HCT116 (cell line): Measurements from ENCODE around the gene PXDN. TPM values are rescaled to one million over a fixed set of nuclear protein-coding genes. Genes with fewer than 3 reads are reported as not detected.

Source experiments
- ATAC-seq: fragments of 200-7000 bp; cut with Tn5 transposase; 2 replicates; pipeline ENCODE4 v1.9.1; 2020; ENCODE audit warnings: mild to moderate bottlenecking, moderate library complexity
- BruUV-seq: library from RNA; stranded (reverse); fragments of 400-500 nt; replicated peaks from 2 replicates; lab custom pipeline; 2021; lab: Mats Ljungman, UMichigan
- CTCF ChIA-PET: fragments of 300-600 bp; sonication (Branson Sonifier 250); formaldehyde crosslinking; loops from one replicate; lab custom pipeline; 2021; ENCODE audit warnings: antibody characterized with exemption; lab: Charles Lee
- POLR2A ChIA-PET: fragments of 300-600, 350-600 bp; sonication (Branson Sonifier 250); formaldehyde crosslinking; loops from one replicate; lab custom pipeline; 2021; ENCODE audit warnings: antibody characterized with exemption; lab: Charles Lee
- RAD21 ChIA-PET, 2 experiments: fragments of 300-600 bp; sonication (Branson Sonifier 250); formaldehyde crosslinking; loops; one replicate each; lab custom pipeline; 2023; ENCODE audit warnings: low total read pairs in 2 of 2; ENCODE audit not compliant: uncharacterized antibody in 2 of 2, unreplicated experiment in 2 of 2, low non-redundant PET in 1 of 2; lab: Charles Lee
- DNase-seq: peaks from one replicate; pipeline ENCODE4 v3.0.0-alpha.2; 2010; ENCODE audit warnings: low read depth, low spot score
- H2AFZ ChIP-seq: fragments of 200-600 bp; shearing (Covaris generic), sonication (generic); 2 replicates; pipeline ENCODE4 v1.6.1; 2017; ENCODE audit warnings: low read depth, mixed run types, mixed read lengths, antibody characterized with exemption, low read length; ENCODE audit not compliant: poor library complexity, severe bottlenecking
- H3K27ac ChIP-seq: 2 replicates; pipeline ENCODE4 v1.5.1; 2012; ENCODE audit warnings: low read depth, low read length
- H3K27me3 ChIP-seq: fragments of 200-600 bp; sonication (generic); 2 replicates; pipeline ENCODE4 v1.6.1; 2016; ENCODE audit warnings: mixed run types, low read length, mixed read lengths; ENCODE audit not compliant: insufficient read depth
- H3K36me3 ChIP-seq, 2 experiments: fragments of 200-500 bp in 1 of 2; fragments of 200-600 bp in 1 of 2; sonication (Bioruptor generic) in 1 of 2; sonication (generic) in 1 of 2; 2 replicates each; pipeline versions ENCODE4 v1.5.1 to v1.6.1; 2014 to 2016; ENCODE audit warnings: low read length in 2 of 2, inconsistent platforms in 1 of 2, mixed read lengths in 1 of 2, mixed run types in 1 of 2; ENCODE audit not compliant: insufficient read depth in 2 of 2, control insufficient read depth in 1 of 2
- H3K4me1 ChIP-seq, 2 experiments: fragments of 200-600 bp in 1 of 2; sonication (generic) in 1 of 2; 2 replicates each; pipeline versions ENCODE4 v1.5.1 to v1.6.1; 2012 to 2017; ENCODE audit warnings: low read length in 2 of 2, inconsistent platforms in 1 of 2, mild to moderate bottlenecking in 1 of 2, mixed read lengths in 1 of 2, mixed run types in 1 of 2, moderate library complexity in 1 of 2; ENCODE audit not compliant: insufficient read depth in 2 of 2, control insufficient read depth in 1 of 2
- H3K4me2 ChIP-seq: fragments of 200-600 bp; sonication (generic); 2 replicates; pipeline ENCODE4 v1.6.1; 2017; ENCODE audit warnings: mixed run types, low read length, mixed read lengths
- H3K4me3 ChIP-seq, 2 experiments: fragments of 200-600 bp in 1 of 2; sonication (generic) in 1 of 2; replicated peaks in 1 of 2; 2 replicates each; pipeline ENCODE4 v1.5.1; 2011 to 2016; ENCODE audit warnings: low read length in 2 of 2, control low read depth in 1 of 2, low read depth in 1 of 2, mild to moderate bottlenecking in 1 of 2, mixed read lengths in 1 of 2, mixed run types in 1 of 2
- H3K79me2 ChIP-seq: fragments of 200-600 bp; sonication (generic); 2 replicates; pipeline ENCODE4 v1.6.1; 2017; ENCODE audit warnings: mild to moderate bottlenecking, mixed run types, low read length, moderate library complexity, mixed read lengths; ENCODE audit not compliant: insufficient read depth
- H3K9ac ChIP-seq: fragments of 200-600 bp; sonication (generic); 2 replicates; pipeline ENCODE4 v1.6.1; 2016; ENCODE audit warnings: low read length, mixed read lengths
- H3K9me2 ChIP-seq: fragments of 200-600 bp; sonication (generic), shearing (Covaris generic); 2 replicates; pipeline ENCODE4 v1.6.1; 2017; ENCODE audit warnings: mixed run types, mild to moderate bottlenecking, moderate library complexity; ENCODE audit not compliant: insufficient read depth
- H3K9me3 ChIP-seq, 2 experiments: fragments of 200-500 bp in 1 of 2; fragments of 200-600 bp in 1 of 2; sonication (Bioruptor generic) in 1 of 2; sonication (generic) in 1 of 2; 2 replicates each; pipeline ENCODE4 v1.6.1; 2014 to 2017; ENCODE audit warnings: low read length in 2 of 2, mixed read lengths in 2 of 2, inconsistent platforms in 1 of 2, low read depth in 1 of 2, mild to moderate bottlenecking in 1 of 2, mixed run types in 1 of 2, moderate library complexity in 1 of 2; ENCODE audit not compliant: control insufficient read depth in 1 of 2, insufficient read depth in 1 of 2
- H4K20me1 ChIP-seq: fragments of 200-600 bp; sonication (generic), shearing (Covaris generic); 2 replicates; pipeline ENCODE4 v1.6.1; 2017; ENCODE audit warnings: mixed run types, mild to moderate bottlenecking, moderate library complexity; ENCODE audit not compliant: insufficient read depth
- RAD21 ChIP-seq: IDR thresholded peaks from 2 replicates; pipeline ENCODE4 v1.6.1; 2012; ENCODE audit warnings: low read depth, mild to moderate bottlenecking
- SIN3A ChIP-seq: IDR thresholded peaks from 2 replicates; pipeline ENCODE4 v1.6.1; 2012; ENCODE audit warnings: low read depth
- SP1 ChIP-seq: IDR thresholded peaks from 2 replicates; pipeline ENCODE4 v1.6.1; 2012; ENCODE audit warnings: low read depth
- TCF7L2 ChIP-seq: IDR thresholded peaks from 2 replicates; pipeline ENCODE4 v1.7.0; 2011; ENCODE audit warnings: borderline replicate concordance, inconsistent platforms; ENCODE audit not compliant: insufficient read depth, insufficient read length; ENCODE audit errors: extremely low read depth
- intact Hi-C: fragments of 100-400 bp; cut with micrococcal nuclease; formaldehyde crosslinking; loops from 2 replicates; pipeline ENCODE4 v1.10.0; 2022
- total RNA-seq: library from RNA; stranded (reverse); gene quantifications from one replicate; pipeline ENCODE4 v1.2.1, GENCODE V29; 2021; ENCODE audit not compliant: unreplicated experiment

PXDN gene
- total RNA-seq, 1 experiment from 2014 or later: 10.7 TPM

DNA sequence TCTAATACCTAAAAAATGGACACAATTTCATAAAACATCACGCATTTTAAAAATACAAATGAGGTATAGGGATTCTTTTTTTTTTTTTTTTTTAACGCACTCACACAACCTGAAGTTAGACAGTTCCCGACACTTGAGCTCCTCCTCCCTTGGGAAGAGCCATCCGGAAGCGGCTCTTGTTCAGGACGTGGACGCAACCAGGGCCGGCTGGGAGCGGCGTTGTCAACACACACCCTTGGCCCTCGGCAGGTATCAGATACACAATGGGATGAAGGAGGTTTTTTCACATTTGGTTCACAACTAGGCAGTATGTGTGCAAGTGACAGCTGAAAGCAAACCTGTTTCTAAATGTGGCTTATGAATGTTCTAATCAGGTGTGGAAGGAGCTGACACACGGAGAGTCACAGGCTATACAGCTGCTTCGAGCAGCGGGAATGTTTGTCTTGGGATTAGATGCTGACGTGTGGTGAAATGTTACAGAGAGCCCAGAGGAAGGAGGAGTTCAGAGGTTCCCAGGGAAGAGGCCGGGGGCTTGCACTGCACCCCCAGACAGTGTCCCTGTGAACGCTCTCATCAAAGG is 111.1 kb downstream of the PXDN start:
- Histone ChIP-seq H3K4me3 (no peak overlapping the region), H3K9ac (no peak overlapping the region), H3K79me2 (no peaks in the 10 kb centered on the region), H3K4me1 (no peaks in the 10 kb centered on the region; a peak in 1 of 4 replicates), H3K9me3 (0 out of 4 replicates have a peak, but pooled peaks cover 0 to 3% of the 10 kb centered on the region in 2 experiments), H3K27me3 (0 out of 2 replicates have a peak, but pooled peaks cover 4% of the 10 kb centered on the region), H3K9me2 (no peaks in the 10 kb centered on the region), H2AFZ (no peak overlapping the region), H3K4me2 (no peak overlapping the region), H3K27ac (no peak overlapping the region), H4K20me1 (no peaks in the 10 kb centered on the region), H3K36me3 (no peaks in the 10 kb centered on the region; a peak in 1 of 4 replicates)
- ChIA-PET RAD21 (no interaction called here), POLR2A (interaction anchor here (1.4 kb wide), 1 partner anchor 8 kb away, joined by 3 read pairs; no protein-coding TSS in a partner anchor), CTCF (no interaction called here)
- DNase-seq: no peak
- intact Hi-C loops: no loop called here
- TF ChIP-seq SP1 (no peak), SIN3A (no peak)
- no TSS peak for BruUV-seq
- no peak for ATAC-seq

GRCh38 chr2:1632510-1632909 is 111.8 kb downstream of the PXDN start:
- no peak overlapping the region for H3K9ac ChIP-seq
- no peak overlapping the region for H3K27ac ChIP-seq
- no peaks in the 10 kb centered on the region for H3K9me2 ChIP-seq
- no peak overlapping the region for H3K4me2 ChIP-seq
- H3K9me3 ChIP-seq: 0 out of 4 replicates have a peak, but pooled peaks cover 0 to 3% of the 10 kb centered on the region in 2 experiments
- DNase-seq (no peak), ATAC-seq (no peak)
- H3K27me3 ChIP-seq: 0 out of 2 replicates have a peak, but pooled peaks cover 4% of the 10 kb centered on the region
- no peak overlapping the region for H2AFZ ChIP-seq
- no peaks in the 10 kb centered on the region for H3K79me2 ChIP-seq
- no TSS peak for BruUV-seq
- no peaks in the 10 kb centered on the region for H3K4me1 ChIP-seq
- ChIA-PET POLR2A (interaction anchor here (1.4 kb wide), 1 partner anchor 7 kb away, joined by 3 read pairs; no protein-coding TSS in a partner anchor), RAD21 (no interaction called here), CTCF (no interaction called here)
- TF ChIP-seq TCF7L2 (no peak), RAD21 (no peak), SIN3A (no peak)
- H3K4me3 ChIP-seq: no peak overlapping the region
- no peaks in the 10 kb centered on the region for H4K20me1 ChIP-seq
- intact Hi-C loops: no loop called here
- no peaks in the 10 kb centered on the region; a peak in 1 of 4 replicates for H3K36me3 ChIP-seq
